M059J (cell line): ENCODE results near the gene CTNNA3. TPM values are rescaled to one million over a fixed set of nuclear protein-coding genes. Genes with fewer than 3 reads are reported as not detected.

Experiments used
- DNase-seq: peaks from one replicate; pipeline ENCODE4 v3.0.0-alpha.2; 2012; ENCODE audit warnings: low read depth
- total RNA-seq: library from RNA; depleted of rRNA; stranded (reverse); fragments of >200 nt; shearing (Covaris generic); gene quantifications from 2 replicates; pipeline ENCODE4 v1.2.3, GENCODE V29; 2014

The CTNNA3 gene
- total RNA-seq, 1 experiment from 2014 or later: 0.02 TPM

GRCh38 chr10:66877361-66877760 lies 818.6 kb downstream of the CTNNA3 start:
- DNase-seq: no peak

DNA sequence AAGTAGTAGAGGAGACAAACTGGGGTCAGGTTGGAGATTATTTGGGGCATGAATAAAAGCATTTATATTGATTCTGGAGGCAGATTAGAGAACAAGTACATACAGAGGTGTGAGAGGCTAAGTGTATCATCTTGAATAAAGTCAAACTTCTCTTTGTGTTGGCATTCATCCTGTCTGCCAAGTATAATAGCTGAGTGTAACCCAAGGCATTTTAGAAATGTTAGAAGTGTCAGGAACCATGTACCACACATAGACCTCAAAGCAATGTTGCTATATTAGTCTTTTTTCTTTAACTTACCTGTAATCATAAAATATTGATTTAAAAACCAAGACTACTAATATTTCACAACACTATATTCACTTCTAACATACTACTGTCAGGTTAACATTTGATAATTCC lies 826.4 kb downstream of the CTNNA3 start:
- no peak for DNase-seq

GRCh38 chr10:66862687-66863258 lies 833.2 kb downstream of the CTNNA3 start:
- DNase-seq: no peak

DNA sequence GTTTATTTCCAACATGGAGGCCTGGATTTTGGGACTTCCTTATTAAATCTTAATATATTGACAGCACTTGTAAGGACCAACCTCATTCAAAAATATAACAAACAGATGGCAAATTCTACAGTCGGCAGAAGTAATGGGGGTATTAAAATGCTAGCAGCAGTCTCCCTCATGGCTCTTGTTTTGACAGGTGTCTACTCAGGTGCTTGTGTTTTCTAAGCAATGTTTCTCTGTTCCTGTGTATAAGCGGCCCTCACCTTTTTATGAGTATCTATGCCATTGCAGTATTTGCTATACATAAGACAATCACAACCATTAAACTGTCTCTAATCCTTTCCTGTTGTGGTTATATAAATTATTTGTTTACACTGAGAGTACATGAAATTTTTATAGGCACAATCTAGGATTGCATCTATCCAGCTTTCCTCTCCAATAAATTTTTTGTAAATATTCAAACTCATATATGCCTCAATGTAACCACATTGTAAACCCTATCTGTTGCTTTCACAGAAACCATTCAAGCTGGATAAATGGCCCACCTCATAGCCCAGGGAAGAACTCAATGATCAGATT lies 835.5 kb downstream of the CTNNA3 start:
- no peak for DNase-seq

- DNase-seq: no peak
These were observed 843.2 kb downstream of the CTNNA3 start for GRCh38 chr10:66852811-66853210.

DNA sequence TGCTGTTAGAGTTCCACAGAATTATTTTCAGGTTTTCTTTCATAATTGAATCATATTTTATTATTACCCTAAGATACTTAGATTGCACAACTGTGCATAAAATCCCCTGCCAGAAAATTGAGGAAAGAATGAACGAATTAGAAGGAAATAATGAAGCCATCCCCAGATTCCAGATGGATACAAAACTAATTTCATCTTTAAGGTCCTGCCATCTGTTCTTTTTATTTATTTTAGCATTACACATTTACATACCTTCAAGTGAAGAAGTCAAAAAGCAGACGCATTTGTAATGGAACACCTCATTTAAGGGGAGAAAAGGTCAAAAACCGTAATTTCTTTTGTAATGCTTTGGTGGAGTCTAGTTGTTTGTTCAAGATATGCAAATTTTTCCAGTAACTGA lies 847.1 kb downstream of the CTNNA3 start:
- DNase-seq: no peak

- no peak for DNase-seq
These were observed 851.6 kb downstream of the CTNNA3 start for GRCh38 chr10:66844176-66844942.

DNA sequence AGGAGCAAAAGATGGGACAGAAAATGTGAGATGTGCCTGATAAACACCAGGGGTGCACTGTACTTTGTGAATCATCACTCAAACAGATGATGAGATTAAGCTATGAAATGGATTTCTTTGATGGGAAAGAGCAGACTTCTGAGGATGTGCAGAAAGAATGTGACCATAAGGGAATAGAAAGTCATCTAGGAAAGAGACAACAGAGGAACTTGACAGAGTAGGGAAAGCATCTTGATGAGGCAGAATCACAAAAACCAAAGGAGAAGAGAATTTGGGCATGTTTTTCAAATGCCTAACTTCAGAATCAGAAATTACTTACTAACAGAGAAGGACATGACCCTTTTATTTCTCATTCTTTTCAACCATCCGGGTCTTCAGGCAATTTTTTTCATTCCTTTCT lies 852.6 kb downstream of the CTNNA3 start:
- peak; percentile 9 for DNase-seq

DNA sequence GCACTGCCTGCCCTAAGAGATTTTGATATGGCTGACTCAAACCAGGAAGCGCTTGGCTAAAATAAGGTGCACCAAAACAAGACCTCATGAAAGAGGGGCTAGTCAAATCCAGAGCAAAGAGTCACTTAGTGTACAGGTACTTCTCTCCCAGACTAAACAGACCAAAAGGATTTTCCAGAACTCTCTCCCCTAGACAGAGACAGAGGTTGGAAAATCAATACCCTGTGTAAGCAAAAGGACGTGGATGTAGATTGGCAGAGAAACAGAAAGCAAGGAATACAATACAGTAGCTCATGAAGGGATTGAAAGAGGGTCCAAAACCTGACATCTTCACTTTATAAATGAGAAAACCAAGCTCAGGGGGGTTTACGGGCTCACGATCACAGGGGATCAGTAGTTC lies 853.1 kb downstream of the CTNNA3 start:
- DNase-seq: no peak

DNA sequence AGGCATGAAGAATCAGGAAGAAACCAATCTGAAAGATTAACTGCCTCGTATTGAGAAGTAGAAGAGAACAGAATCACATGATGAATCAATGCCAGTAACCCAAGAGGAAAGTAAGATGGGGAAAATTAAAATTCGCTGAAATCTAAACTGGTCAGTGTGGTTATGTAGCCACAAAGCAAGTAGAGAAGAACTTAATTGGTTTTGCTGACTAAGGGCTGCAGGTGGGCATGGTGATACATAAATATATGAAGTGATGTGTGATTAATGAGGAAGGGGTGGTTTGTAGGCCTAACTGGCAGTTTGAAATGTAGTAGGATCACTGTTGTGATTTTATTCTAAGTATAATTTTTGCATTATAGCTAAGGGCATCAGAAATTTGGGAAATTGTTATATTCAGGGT lies 853.6 kb downstream of the CTNNA3 start:
- DNase-seq: peak; percentile 18

DNA sequence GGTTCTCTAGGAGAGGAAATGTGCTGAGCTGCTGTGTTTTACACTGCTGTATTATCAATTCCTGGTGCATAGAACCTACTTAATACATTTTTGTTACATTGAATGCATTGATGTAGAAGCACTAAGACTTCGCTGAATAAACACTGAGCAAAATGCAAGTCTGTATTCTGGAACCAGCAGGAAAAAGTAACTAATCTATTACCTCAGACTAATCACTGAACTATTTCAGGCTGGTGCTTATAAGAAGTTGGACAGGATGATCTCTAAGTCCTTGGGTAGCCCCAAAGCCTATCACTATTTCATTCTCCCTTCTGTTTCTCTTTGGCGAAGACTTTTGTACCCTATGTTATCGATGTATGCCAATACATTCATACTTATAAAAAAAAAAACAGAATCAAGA lies 857.3 kb downstream of the CTNNA3 start:
- DNase-seq: peak; percentile 16

GRCh38 chr10:66837990-66838389 lies 858.0 kb downstream of the CTNNA3 start:
- peak; percentile 88 for DNase-seq

GRCh38 chr10:66837335-66837734 lies 858.7 kb downstream of the CTNNA3 start:
- peak; percentile 62 for DNase-seq

GRCh38 chr10:66836771-66837170 lies 859.2 kb downstream of the CTNNA3 start:
- DNase-seq: no peak

- DNase-seq: peak; percentile 86
These were observed 859.9 kb downstream of the CTNNA3 start for GRCh38 chr10:66836057-66836456.

- no peak for DNase-seq
These were observed 860.6 kb downstream of the CTNNA3 start for GRCh38 chr10:66835400-66835799.

DNA sequence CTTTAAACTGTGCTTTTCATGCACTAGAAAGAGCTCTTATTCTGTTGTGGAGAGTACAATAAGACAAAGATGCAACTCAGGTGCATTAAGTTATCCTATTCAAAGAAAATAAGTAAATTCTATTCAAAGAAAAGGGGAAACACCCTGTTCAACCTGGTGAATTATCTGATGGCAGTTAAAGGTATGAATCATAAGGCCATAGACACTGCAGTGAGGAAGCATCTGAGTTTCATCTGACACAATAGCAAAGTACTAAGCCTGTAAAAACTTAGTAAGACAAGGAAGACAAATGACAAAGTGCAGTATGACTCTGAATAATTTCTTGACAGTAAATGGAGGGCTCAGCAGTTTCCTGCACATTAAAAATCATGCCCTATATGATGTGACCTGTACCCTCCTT lies 861.2 kb downstream of the CTNNA3 start:
- DNase-seq: peak; percentile 35

DNA sequence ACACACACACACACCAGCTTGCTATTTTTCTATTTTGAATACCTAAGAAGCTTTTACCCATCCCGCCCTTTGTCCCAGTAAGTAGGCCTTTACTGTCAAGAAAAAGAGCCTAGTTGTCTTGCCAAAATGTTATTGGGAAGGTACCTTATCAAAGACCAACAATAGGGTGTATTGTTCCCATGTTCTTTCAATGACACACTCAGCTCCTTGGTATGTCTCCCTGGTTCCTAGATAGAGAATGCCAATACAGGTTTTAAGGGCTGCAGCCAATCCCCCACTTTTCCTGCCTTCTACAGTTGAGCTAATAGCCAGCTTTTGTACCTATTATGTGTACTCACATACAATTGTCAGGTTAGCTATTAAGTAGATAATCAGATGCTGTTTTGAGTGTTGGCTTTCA lies 862.1 kb downstream of the CTNNA3 start:
- DNase-seq: peak; percentile 24

DNA sequence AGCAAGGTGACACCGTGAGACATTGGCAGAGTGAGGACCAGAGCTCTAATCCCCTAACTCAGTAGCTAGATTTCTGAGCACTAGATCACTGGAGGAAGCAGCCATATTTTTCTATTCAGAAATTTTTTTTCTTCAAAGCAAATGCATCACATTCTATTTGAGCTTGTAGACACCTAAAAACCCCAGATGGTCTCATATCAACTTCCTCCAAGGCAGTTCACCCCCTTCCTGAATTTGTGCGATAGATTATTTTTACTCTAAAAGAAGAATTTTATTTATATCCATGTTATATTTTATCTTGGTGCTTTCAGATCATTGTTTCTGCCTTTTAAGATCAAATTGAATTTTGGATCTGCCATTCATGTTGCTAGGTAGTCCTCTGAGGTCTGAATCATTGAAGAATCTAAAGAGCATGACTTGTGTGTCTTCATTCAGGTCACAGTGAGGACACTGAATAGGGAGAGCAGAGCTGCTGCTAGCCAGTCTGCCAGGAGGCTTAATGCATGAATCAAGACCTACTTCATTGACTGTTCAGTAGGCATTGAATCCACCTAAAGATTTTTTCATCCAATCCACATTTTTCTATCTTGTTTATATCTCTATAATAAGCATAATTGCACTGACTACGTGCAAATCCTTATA lies 863.1 kb downstream of the CTNNA3 start:
- DNase-seq: no peak

GRCh38 chr10:66828957-66829356 lies 867.0 kb downstream of the CTNNA3 start:
- DNase-seq: peak; percentile 45

DNA sequence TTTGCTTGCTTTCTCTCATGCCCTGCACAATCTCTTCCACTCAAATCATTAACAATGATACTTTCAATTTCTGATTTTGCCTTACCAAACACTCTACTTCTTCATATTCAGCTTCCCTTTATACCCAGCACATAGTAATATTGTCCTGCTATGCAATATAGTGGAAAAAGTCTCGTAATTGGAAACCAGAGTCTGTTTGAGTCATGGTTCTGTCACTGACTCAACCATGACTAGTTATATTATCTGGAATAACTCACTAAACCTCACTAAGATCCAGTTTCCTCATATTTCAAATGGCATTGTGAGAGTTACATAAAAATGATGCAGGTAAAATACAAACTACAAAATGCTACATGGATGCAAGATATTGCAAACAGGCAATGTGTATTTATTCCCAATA lies 868.6 kb downstream of the CTNNA3 start:
- DNase-seq: peak; percentile 73

GRCh38 chr10:66823301-66823700 lies 872.7 kb downstream of the CTNNA3 start:
- DNase-seq: no peak

GRCh38 chr10:66822801-66823200 lies 873.2 kb downstream of the CTNNA3 start:
- no peak for DNase-seq
